DOHH2 (cell line): Measurements from ENCODE around the gene CHCHD3.

Source experiments
- H3F3A ChIP-seq: fragments of 200-600 bp; sonication (generic), shearing (Covaris generic); 2 replicates; pipeline ENCODE4 v1.6.0; 2016; ENCODE audit warnings: antibody characterized with exemption, mild to moderate bottlenecking; ENCODE audit not compliant: control insufficient read depth, insufficient read depth
- H3K27ac ChIP-seq: fragments of 200-600 bp; sonication (generic); 2 replicates; pipeline ENCODE4 v1.5.1; 2014; ENCODE audit warnings: low read depth, mild to moderate bottlenecking, low read length, moderate library complexity
- H3K27me3 ChIP-seq: fragments of 200-600 bp; sonication (generic); 2 replicates; pipeline ENCODE4 v1.6.1; 2014; ENCODE audit warnings: mild to moderate bottlenecking, low read length, mixed read lengths; ENCODE audit not compliant: control insufficient read depth
- H3K36me3 ChIP-seq: fragments of 200-600 bp; sonication (generic); 2 replicates; pipeline ENCODE4 v1.6.1; 2014; ENCODE audit warnings: mild to moderate bottlenecking, low read length, moderate library complexity, mixed read lengths; ENCODE audit not compliant: control insufficient read depth
- H3K4me1 ChIP-seq: fragments of 200-600 bp; sonication (generic); 2 replicates; pipeline ENCODE4 v1.6.1; 2014; ENCODE audit warnings: mild to moderate bottlenecking, low read length, mixed read lengths; ENCODE audit not compliant: control insufficient read depth
- H3K4me2 ChIP-seq: fragments of 200-600 bp; sonication (generic); 2 replicates; pipeline ENCODE4 v1.6.0; 2014; ENCODE audit warnings: mild to moderate bottlenecking, low read length, moderate library complexity
- H3K4me3 ChIP-seq: fragments of 200-600 bp; sonication (generic); 2 replicates; pipeline ENCODE4 v1.5.1; 2014; ENCODE audit warnings: mild to moderate bottlenecking, low read length, mixed read lengths
- H3K79me2 ChIP-seq: fragments of 200-600 bp; sonication (generic); 2 replicates; pipeline ENCODE4 v1.6.1; 2014; ENCODE audit warnings: mild to moderate bottlenecking, low read length, mixed read lengths; ENCODE audit not compliant: control insufficient read depth
- H3K9me2 ChIP-seq: fragments of 200-600 bp; sonication (generic); replicated peaks from 2 replicates; pipeline ENCODE4 v1.6.1; 2014; ENCODE audit warnings: mild to moderate bottlenecking, low read length, mixed read lengths; ENCODE audit not compliant: control insufficient read depth
- H3K9me3 ChIP-seq: fragments of 200-600 bp; sonication (generic); 2 replicates; pipeline ENCODE4 v1.6.1; 2014; ENCODE audit warnings: antibody characterized with exemption, low read length, mixed read lengths; ENCODE audit not compliant: control insufficient read depth, insufficient read depth
- H4K20me1 ChIP-seq: fragments of 200-600 bp; sonication (generic); 2 replicates; pipeline ENCODE4 v1.6.0; 2014; ENCODE audit warnings: low read depth, mild to moderate bottlenecking, antibody characterized with exemption, low read length, moderate library complexity; ENCODE audit not compliant: control insufficient read depth, insufficient read depth
- CTCF ChIP-seq: fragments of 200-600 bp; sonication (generic); IDR thresholded peaks from one replicate; pipeline ENCODE4 v1.5.1; 2014; ENCODE audit warnings: antibody characterized with exemption, mild to moderate bottlenecking, low read depth, low read length; ENCODE audit not compliant: poor library complexity, severe bottlenecking
- EZH2phosphoT487 ChIP-seq: fragments of 200-600 bp; sonication (generic); IDR thresholded peaks from 2 replicates; pipeline ENCODE4 v1.6.1; 2017; ENCODE audit warnings: borderline replicate concordance, mild to moderate bottlenecking, antibody characterized with exemption, low read length, moderate library complexity, mixed read lengths

CHCHD3 gene

GRCh38 chr7:132840199-132840598 lies 241.7 kb downstream of the CHCHD3 start:
- no peak for TF ChIP-seq CTCF
- no peak for TF ChIP-seq EZH2phosphoT487
- Histone ChIP-seq H3K9me2 (no peaks in the 10 kb centered on the region), H3K79me2 (no peaks in the 10 kb centered on the region)

GRCh38 chr7:132838313-132838712 lies 243.6 kb downstream of the CHCHD3 start:
- H3K4me3 ChIP-seq = no peak overlapping the region
- no peak overlapping the region for H3K27ac ChIP-seq
- H3K9me3 ChIP-seq = no peaks in the 10 kb centered on the region
- H4K20me1 ChIP-seq = no peaks in the 10 kb centered on the region
- peaks cover 14% of the 10 kb centered on the region for H3K36me3 ChIP-seq
- no peaks in the 10 kb centered on the region for H3K4me1 ChIP-seq
- H3K79me2 ChIP-seq = no peaks in the 10 kb centered on the region
- no peak for TF ChIP-seq CTCF
- no peak for TF ChIP-seq EZH2phosphoT487
- H3K27me3 ChIP-seq = no peaks in the 10 kb centered on the region
- H3K9me2 ChIP-seq = no peaks in the 10 kb centered on the region
- no peaks in the 10 kb centered on the region for H3F3A ChIP-seq
- no peak overlapping the region for H3K4me2 ChIP-seq

More at GRCh38 chr7:132840199-132840598, 241.7 kb downstream of the CHCHD3 start:
- Histone ChIP-seq H3K4me1 (no peaks in the 10 kb centered on the region), H3K36me3 (peaks cover 17% of the 10 kb centered on the region), H3F3A (no peaks in the 10 kb centered on the region), H3K9me3 (no peaks in the 10 kb centered on the region), H3K4me3 (no peak overlapping the region), H3K27me3 (no peaks in the 10 kb centered on the region), H3K27ac (no peak overlapping the region), H4K20me1 (no peaks in the 10 kb centered on the region), H3K4me2 (no peak overlapping the region)

- H3K36me3 ChIP-seq = peaks cover 14% of the 10 kb centered on the region
- H4K20me1 ChIP-seq = no peaks in the 10 kb centered on the region
- no peaks in the 10 kb centered on the region for H3K9me2 ChIP-seq
- no peak overlapping the region for H3K4me3 ChIP-seq
- no peak for TF ChIP-seq EZH2phosphoT487
- no peak for TF ChIP-seq CTCF
- H3K4me2 ChIP-seq = no peak overlapping the region
- no peak overlapping the region for H3K27ac ChIP-seq
- no peaks in the 10 kb centered on the region for H3F3A ChIP-seq
- no peaks in the 10 kb centered on the region for H3K27me3 ChIP-seq
- H3K9me3 ChIP-seq = no peaks in the 10 kb centered on the region
- H3K4me1 ChIP-seq = no peaks in the 10 kb centered on the region
- H3K79me2 ChIP-seq = no peaks in the 10 kb centered on the region
Observed at GRCh38 chr7:132837529-132837928, 244.4 kb downstream of the CHCHD3 start.

GRCh38 chr7:132836746-132837145 lies 245.1 kb downstream of the CHCHD3 start:
- Histone ChIP-seq H3K4me3 (no peak overlapping the region), H4K20me1 (no peaks in the 10 kb centered on the region), H3K9me2 (no peaks in the 10 kb centered on the region), H3K79me2 (no peaks in the 10 kb centered on the region), H3K36me3 (peaks cover 14% of the 10 kb centered on the region), H3K4me1 (no peaks in the 10 kb centered on the region), H3K9me3 (no peaks in the 10 kb centered on the region), H3K27me3 (no peaks in the 10 kb centered on the region), H3K27ac (no peak overlapping the region), H3K4me2 (no peak overlapping the region), H3F3A (no peaks in the 10 kb centered on the region)
- TF ChIP-seq CTCF = no peak
- TF ChIP-seq EZH2phosphoT487 = no peak
